GM18867 (cell line): ENCODE measurements around the gene RFX3.

Experiments
- ATAC-seq: cut with Tn5 transposase; IDR thresholded peaks from one replicate; pipeline ENCODE4 v1.9.1; 2021; ENCODE audit warnings: mild to moderate bottlenecking, moderate library complexity; ENCODE audit not compliant: unreplicated experiment

The RFX3 gene

GRCh38 chr9:3436629-3437420 lies 89.0 kb downstream of the RFX3 start:
- no peak for ATAC-seq

DNA sequence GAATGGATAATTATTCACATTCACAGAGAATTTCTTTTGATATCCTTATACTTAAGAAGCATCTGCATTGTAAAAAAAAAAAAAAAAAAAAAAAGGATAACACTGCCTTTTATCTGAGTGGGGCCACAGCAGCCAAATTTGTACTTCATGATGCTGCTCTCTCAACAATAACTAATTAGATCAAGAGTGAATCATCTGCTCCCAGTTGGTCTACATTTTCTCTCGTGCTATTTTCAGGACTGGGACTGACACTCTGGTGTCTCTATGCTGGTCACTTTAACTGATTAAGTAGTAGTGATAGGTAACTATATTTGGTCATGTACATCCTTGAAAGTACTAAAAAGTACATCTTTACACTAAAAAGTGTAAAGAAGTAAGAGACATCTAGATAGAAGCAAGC lies 90.1 kb downstream of the RFX3 start:
- ATAC-seq = no peak

- ATAC-seq = no peak
Measured at GRCh38 chr9:3434594-3434993, 91.2 kb downstream of the RFX3 start.

DNA sequence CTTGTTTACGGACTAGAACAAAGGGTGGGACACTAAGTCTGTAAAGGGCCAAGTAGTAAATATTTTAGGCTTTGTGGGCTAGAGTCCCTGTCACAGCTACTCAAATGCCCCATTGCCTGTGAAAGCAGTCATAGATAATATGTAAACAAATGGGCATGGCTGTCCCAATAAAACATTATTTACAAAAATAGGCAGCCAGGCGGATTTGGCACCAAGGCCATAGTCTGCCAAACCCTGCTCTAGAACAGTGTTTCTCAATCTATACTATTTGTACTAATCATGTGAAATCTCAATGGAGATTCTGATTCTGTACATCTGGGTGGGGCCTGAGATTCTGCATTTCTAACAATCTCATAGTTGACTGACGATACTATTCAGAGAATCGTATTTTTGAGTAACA lies 92.0 kb downstream of the RFX3 start:
- ATAC-seq = no peak

DNA sequence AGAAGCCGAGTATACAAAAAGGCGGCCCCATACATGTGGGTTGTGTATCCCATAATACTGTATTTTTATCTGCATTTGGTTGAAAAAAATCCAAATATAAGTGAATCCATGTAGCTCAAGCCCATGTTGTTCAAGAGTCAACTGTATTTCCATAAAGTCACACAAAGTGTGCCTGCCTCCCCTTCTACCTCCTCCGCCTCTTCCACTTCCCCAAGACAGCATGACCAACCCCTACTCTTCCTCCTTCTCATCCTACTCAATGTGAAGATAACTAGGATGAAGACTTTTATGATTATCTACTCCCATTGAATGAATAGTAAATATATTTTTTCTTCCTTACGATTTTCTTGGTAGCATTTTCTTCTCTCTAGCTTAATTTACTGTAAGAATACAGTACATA lies 92.7 kb downstream of the RFX3 start:
- no peak for ATAC-seq

- ATAC-seq = no peak
Measured at GRCh38 chr9:3431890-3432289, 93.9 kb downstream of the RFX3 start.

GRCh38 chr9:3419893-3420292 lies 105.9 kb downstream of the RFX3 start:
- no peak for ATAC-seq

DNA sequence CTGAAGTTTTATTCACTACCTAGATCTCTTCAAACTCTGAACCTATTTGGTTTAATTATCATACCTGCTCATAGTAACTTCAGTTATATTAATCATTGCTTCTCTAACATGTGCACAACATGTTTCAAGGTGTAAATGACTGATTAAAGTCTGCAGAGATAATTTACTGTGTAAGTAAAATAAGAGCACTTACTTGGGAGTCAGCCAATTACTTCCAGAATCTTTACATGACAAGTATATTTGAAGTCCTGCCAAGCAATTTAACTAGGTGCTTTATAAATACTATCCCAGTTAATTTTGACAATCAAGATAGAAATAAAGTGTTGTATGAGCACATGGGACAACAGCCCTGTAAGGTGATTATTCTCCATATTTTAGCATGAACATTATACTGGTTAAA lies 109.9 kb downstream of the RFX3 start:
- no peak for ATAC-seq

DNA sequence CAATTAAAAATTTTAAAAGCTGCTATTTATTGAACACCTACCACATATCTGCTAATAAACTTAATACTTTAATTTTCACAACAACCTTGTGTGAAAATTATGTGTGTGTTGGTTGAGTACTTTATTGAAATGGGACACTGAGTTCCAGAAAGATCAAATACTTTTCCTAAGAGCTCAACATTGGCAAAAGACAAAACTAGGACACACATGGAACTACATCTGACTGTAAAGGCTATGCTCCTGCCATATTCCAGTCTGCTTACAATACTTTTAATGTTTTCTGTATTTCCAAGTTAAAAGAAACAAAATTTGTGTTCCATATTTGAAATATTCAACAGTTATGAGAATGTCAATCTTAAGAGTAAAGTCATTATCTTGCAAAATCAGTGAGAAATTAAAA lies 111.8 kb downstream of the RFX3 start:
- ATAC-seq = no peak

- ATAC-seq = no peak
Measured at GRCh38 chr9:3410461-3410860, 115.3 kb downstream of the RFX3 start.

- ATAC-seq = no peak
Measured at GRCh38 chr9:3409453-3409852, 116.3 kb downstream of the RFX3 start.

DNA sequence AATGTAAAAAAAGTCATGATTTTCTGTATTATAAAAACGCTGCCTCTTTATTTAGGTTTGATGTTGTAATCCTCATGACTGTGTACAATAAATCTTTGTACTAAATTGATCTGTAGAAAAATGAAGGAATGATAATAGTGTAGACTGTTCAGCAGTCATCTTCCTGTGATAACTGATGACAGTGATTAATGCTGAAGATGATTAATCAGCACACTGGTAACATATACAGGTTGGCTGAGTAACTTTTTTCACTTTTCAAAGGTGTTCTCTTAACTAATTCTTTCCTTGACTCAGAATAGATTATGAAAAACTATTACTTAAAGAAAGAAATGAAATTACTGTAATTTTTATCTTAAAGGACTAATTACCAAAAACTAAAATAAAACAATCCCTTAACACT lies 122.5 kb downstream of the RFX3 start:
- ATAC-seq = no peak

GRCh38 chr9:3401221-3401954 lies 124.4 kb downstream of the RFX3 start:
- no peak for ATAC-seq

DNA sequence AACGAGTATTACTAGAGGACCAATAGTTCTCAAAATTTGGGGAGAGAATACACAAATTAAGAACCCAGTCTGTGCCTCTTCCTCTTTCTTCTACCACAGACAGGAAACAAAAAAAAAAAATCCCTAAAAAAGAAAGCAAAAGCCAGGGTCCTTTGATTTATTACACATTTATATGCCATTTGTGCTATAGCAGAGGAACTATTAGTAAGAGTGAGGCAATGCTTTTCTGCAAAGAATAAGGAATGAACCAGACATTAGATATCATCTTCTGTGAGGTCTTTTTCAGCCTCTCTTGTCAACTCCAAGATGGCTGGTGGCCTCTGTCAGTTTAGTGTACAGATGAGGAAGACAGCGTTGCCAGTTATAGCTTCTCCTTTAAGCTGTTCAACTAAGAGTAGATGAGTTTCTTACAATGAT lies 127.6 kb downstream of the RFX3 start:
- peak; percentile 66 for ATAC-seq

DNA sequence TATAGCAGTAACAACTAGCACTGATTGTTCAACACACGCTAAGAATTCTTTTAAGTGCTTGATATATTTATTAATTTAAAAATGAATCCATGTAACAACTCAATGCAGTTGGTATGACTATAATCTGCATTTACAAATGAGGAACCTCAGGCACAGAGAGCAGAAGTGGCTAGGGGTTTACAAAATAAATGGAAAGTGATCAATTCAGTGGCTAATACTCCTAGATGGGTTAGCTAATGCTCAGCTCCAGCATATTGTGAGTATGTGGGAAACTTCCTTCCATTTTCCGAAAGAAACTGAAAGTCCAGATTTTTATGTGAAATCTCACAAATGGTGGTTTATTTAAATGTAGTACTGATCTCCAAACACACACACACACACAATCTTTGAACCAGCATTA lies 128.0 kb downstream of the RFX3 start:
- ATAC-seq = no peak

- ATAC-seq = no peak
Measured at GRCh38 chr9:3391414-3391813, 134.4 kb downstream of the RFX3 start.

- no peak for ATAC-seq
Measured at GRCh38 chr9:3386753-3387152, 139.0 kb downstream of the RFX3 start.

DNA sequence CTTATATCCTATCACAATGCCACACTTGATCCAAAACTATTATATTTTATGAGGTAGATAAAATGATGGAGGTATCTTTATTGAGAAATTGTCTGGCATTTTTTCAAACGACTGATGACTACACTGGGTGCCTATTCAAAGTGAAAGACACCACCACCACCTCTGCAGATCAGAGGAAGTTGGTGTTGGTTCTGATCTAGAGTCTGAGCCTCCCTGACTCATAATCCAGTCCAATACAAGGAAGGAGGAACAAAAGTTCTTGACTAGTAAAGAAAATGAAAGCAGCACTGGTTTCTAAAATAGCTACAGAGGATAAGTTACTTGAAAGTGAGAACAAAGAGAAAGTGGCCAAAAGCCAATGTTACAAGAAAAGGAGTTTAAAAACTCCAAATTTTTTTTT lies 139.9 kb downstream of the RFX3 start:
- peak; percentile 94 for ATAC-seq

DNA sequence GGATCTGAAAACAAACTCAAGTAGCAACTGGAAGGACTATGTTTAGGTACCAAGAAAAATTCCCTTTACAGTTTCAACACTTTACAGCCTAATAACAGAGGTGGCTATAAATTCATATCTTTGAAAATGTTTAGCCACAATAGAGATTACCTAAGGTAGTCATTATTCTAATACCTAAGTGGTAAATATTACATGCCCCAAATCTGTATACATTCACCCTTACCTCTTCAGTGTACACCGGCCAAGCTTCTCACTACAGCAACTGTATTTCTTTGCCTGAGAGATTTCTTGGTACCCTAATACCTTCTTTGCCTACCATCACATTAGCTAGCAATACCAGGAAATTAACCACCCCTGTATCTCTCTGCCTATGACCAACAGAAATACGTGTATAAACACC lies 154.0 kb downstream of the RFX3 start:
- ATAC-seq = no peak

GRCh38 chr9:3370715-3371114 lies 155.1 kb downstream of the RFX3 start:
- no peak for ATAC-seq

DNA sequence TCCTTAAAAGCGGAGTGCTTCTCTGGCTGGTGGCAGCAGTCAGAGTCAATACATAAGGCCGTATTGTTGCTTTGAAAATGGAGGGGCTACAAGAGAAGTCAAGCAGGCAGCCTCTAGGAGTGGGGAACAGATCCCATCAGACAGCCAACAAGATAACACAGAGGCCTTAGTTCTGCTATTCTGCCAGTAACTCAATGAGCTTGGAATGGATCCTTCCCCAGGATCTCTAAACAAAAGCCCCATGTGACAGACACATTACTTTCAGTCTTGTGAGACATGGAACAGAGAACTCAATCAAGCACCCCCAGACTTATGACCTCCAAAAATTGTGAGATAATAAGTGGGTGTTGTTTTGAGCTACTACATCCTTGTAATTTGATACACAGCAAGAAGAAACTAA lies 158.6 kb downstream of the RFX3 start:
- no peak for ATAC-seq

DNA sequence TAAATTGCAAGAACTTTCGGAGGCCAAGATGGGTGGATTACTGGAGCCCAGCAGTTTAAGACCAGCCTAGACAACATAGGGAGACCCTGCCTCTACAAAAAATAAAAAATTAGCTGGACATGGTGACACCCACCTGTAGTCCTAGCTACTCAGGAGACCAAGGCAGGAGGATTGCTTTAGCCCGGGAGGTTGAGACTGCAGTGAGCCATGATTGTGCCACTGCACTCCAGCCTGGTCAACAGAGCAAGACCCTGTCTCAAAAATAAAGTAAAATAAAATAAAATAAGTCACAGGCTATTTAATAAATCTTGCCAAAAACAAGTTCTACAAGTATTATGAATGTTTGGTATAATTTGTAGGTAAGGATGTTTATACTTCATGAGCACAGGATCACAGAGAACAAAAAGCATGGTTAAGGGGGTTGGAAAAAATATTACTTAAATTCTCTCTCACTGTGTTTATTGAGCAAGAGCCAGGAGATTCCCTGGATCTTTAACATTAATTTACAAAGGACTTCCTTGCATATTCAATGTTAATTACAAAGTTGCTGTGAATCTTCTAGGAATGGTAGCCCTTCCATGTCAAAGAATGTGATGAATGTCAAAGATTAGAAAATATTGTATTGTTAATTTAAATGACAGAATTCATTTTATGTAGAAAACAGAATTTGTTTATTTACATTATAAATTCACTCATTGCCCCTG lies 164.0 kb downstream of the RFX3 start:
- no peak for ATAC-seq
